Endothelial cell of umbilical vein (primary cell): ENCODE results near the gene SYT2. TPM values are rescaled to one million over a fixed set of nuclear protein-coding genes. Genes with fewer than 3 reads are reported as not detected.

Source experiments
- BruUV-seq: library from RNA; stranded (reverse); fragments of 400-500 nt; replicated peaks from 2 replicates; lab custom pipeline; 2021; lab: Mats Ljungman, UMichigan
- CTCF ChIA-PET: fragments of 300-600, 350-600 bp; sonication (Branson Sonifier 250); formaldehyde crosslinking; loops from one replicate; lab custom pipeline; 2021; ENCODE audit warnings: antibody characterized with exemption, inconsistent platforms; lab: Charles Lee
- POLR2A ChIA-PET: fragments of 300-600, 350-600 bp; sonication (Branson Sonifier 250); formaldehyde crosslinking; loops from one replicate; lab custom pipeline; 2021; ENCODE audit warnings: antibody characterized with exemption, inconsistent platforms; lab: Charles Lee
- DNase-seq: peaks from one replicate; pipeline ENCODE4 v3.0.0-alpha.2; 2011; ENCODE audit warnings: low read depth, low spot score
- FAIRE-seq: peaks from 2 replicates; lab custom pipeline; 2011; peaks lifted over from hg19 to GRCh38; lab: Jason Lieb, UNC
- H2AFZ ChIP-seq: 2 replicates; pipeline ENCODE4 v1.6.0; 2012; ENCODE audit warnings: low read depth, low read length, control low read depth, inconsistent platforms
- H3K27ac ChIP-seq: 2 replicates; pipeline ENCODE4 v1.5.1; 2011; ENCODE audit warnings: low read depth, mild to moderate bottlenecking, control low read depth, low read length, moderate library complexity; ENCODE audit not compliant: insufficient read depth
- H3K27me3 ChIP-seq, 2 experiments: 2 replicates each; pipeline versions ENCODE4 v1.6.0 to v1.6.1; 2011; ENCODE audit warnings: low read length in 2 of 2, mixed read lengths in 1 of 2; ENCODE audit not compliant: control insufficient read depth in 2 of 2, insufficient read depth in 2 of 2
- H3K36me3 ChIP-seq, 2 experiments: 2 replicates in 1 of 2; 3 replicates in 1 of 2; pipeline ENCODE4 v1.5.1; 2011; ENCODE audit warnings: low read length in 2 of 2, mild to moderate bottlenecking in 1 of 2, moderate library complexity in 1 of 2; ENCODE audit not compliant: control insufficient read depth in 2 of 2, insufficient read depth in 2 of 2; ENCODE audit errors: extremely low read depth in 1 of 2
- H3K4me1 ChIP-seq: 3 replicates; pipeline ENCODE4 v1.5.1; 2011; ENCODE audit warnings: mild to moderate bottlenecking, low read length; ENCODE audit not compliant: control insufficient read depth, insufficient read depth; ENCODE audit errors: extremely low read depth
- H3K4me2 ChIP-seq: 2 replicates; pipeline ENCODE4 v1.6.1; 2011; ENCODE audit warnings: low read length, control low read depth, mixed read lengths; ENCODE audit not compliant: insufficient read depth
- H3K4me3 ChIP-seq, 3 experiments: fragments of 200-600 bp in 1 of 3; sonication (generic), shearing (Covaris generic) in 1 of 3; replicated peaks in 1 of 3; 2 replicates each; pipeline ENCODE4 v1.5.1; 2011 to 2016; ENCODE audit warnings: control low read depth in 3 of 3, low read length in 3 of 3, mild to moderate bottlenecking in 2 of 3, inconsistent platforms in 1 of 3, low read depth in 1 of 3, moderate library complexity in 1 of 3; ENCODE audit not compliant: insufficient read depth in 1 of 3
- H3K79me2 ChIP-seq: 2 replicates; pipeline ENCODE4 v1.6.0; 2012; ENCODE audit warnings: low read length, inconsistent platforms; ENCODE audit not compliant: control insufficient read depth, insufficient read depth
- H3K9ac ChIP-seq: replicated peaks from 2 replicates; pipeline ENCODE3; 2011; ENCODE audit warnings: low read length, control low read depth; ENCODE audit not compliant: insufficient read depth; ENCODE audit errors: extremely low read depth
- H3K9me1 ChIP-seq: replicated peaks from 3 replicates; pipeline ENCODE4 v1.6.0; 2011; ENCODE audit warnings: mild to moderate bottlenecking, low read length; ENCODE audit not compliant: control insufficient read depth, insufficient read depth; ENCODE audit errors: extremely low read depth
- H3K9me3 ChIP-seq: replicated peaks from 2 replicates; pipeline ENCODE4 v1.5.1; 2012; ENCODE audit warnings: low read length, inconsistent platforms; ENCODE audit not compliant: control insufficient read depth, insufficient read depth
- H4K20me1 ChIP-seq: replicated peaks from 2 replicates; pipeline ENCODE3; 2011; ENCODE audit warnings: mild to moderate bottlenecking, low read length; ENCODE audit not compliant: control insufficient read depth, insufficient read depth; ENCODE audit errors: extremely low read depth
- CTCF ChIP-seq, 2 donors: IDR thresholded peaks; 1 replicate in 1 of 2; 2 replicates in 1 of 2; pipeline ENCODE4 v1.5.1; 2011; ENCODE audit warnings: low read length in 2 of 2, mild to moderate bottlenecking in 2 of 2, moderate library complexity in 2 of 2, control low read depth in 1 of 2, inconsistent platforms in 1 of 2, low read depth in 1 of 2; ENCODE audit not compliant: insufficient read depth in 1 of 2; ENCODE audit errors: extremely low read depth in 1 of 2
- EZH2 ChIP-seq: IDR thresholded peaks from 2 replicates; pipeline ENCODE4 v1.6.1; 2012; ENCODE audit warnings: borderline replicate concordance, low read depth, mild to moderate bottlenecking, moderate library complexity, low read length, inconsistent platforms; ENCODE audit not compliant: severe bottlenecking
- FOS ChIP-seq: IDR thresholded peaks from 2 replicates; pipeline ENCODE4 v1.6.1; 2011; ENCODE audit warnings: mild to moderate bottlenecking, low read length, moderate library complexity, borderline replicate concordance; ENCODE audit not compliant: insufficient read depth
- GATA2 ChIP-seq: IDR thresholded peaks from 2 replicates; pipeline ENCODE4 v1.7.0; 2011; ENCODE audit warnings: low read depth, mild to moderate bottlenecking, moderate library complexity, mixed read lengths, low read length; ENCODE audit not compliant: insufficient read length, insufficient read depth
- JUN ChIP-seq: IDR thresholded peaks from 2 replicates; pipeline ENCODE4 v1.6.1; 2011; ENCODE audit warnings: borderline replicate concordance, low read depth; ENCODE audit not compliant: insufficient read length, insufficient read depth
- MAX ChIP-seq: IDR thresholded peaks from 2 replicates; pipeline ENCODE4 v1.6.1; 2011; ENCODE audit not compliant: insufficient read depth, insufficient read length
- MYC ChIP-seq: IDR thresholded peaks from one replicate; pipeline ENCODE4 v1.6.1; 2011; ENCODE audit warnings: mild to moderate bottlenecking, low read depth, low read length
- POLR2A ChIP-seq: IDR thresholded peaks from 2 replicates; pipeline ENCODE4 v1.6.1; 2012; ENCODE audit warnings: low read depth, mild to moderate bottlenecking, control low read depth, low read length
- POLR2AphosphoS5 ChIP-seq: IDR thresholded peaks from 2 replicates; pipeline ENCODE4 v1.6.1; 2012; ENCODE audit warnings: low read depth, mild to moderate bottlenecking, control low read depth, low read length, moderate library complexity; ENCODE audit not compliant: insufficient read depth
- dilution Hi-C: fragments of 300-500 bp; cut with MboI; formaldehyde crosslinking; loops from one replicate; pipeline ENCODE4 v1.15.0; 2019; ENCODE audit warnings: low sequenced_read_pairs; ENCODE audit not compliant: extremely low pct_ligation_motif_present
- intact Hi-C: fragments of 100-400 bp; cut with micrococcal nuclease; formaldehyde crosslinking; loops from one replicate; pipeline ENCODE4 v1.10.0; 2022
- polyA plus RNA-seq, 4 experiments: library from polyadenylated mRNA; depleted of rRNA in 3 of 4; stranded (reverse) in 3 of 4; unstranded in 1 of 4; fragments of >200 nt; gene quantifications; 2 replicates each; pipeline versions ENCODE4 v1.2.1 to v1.2.3, GENCODE V29; 2011 to 2012; ENCODE audit warnings: missing spikeins in 1 of 4
- total RNA-seq: library from RNA; stranded (reverse); gene quantifications from 2 replicates; pipeline ENCODE4 v1.2.3, GENCODE V29; 2021

SYT2 gene
- total and polyA plus RNA-seq, 2 donors (not counting 3 experiments of a cell fraction or from before 2014, with no cell fraction given): not detected

- H2AFZ ChIP-seq: no peak overlapping the region
- peak; percentile 88 for FAIRE-seq
- dilution Hi-C loops: no loop called here
- H3K9ac ChIP-seq: no peak overlapping the region
- no peaks in the 10 kb centered on the region for H3K4me1 ChIP-seq
- H3K9me1 ChIP-seq: no peaks in the 10 kb centered on the region
- no TSS peak for BruUV-seq
- peaks cover 0 to under 1% of the 10 kb centered on the region in 2 experiments for H3K27me3 ChIP-seq
- ChIA-PET POLR2A (no interaction called here), CTCF (interaction anchor here (0.7 to 2.4 kb wide), 11 partner anchors 10 to 500 kb away, joined by 3 to 7 read pairs (median 4); partner anchors contain the start of gene LGR6)
- H3K4me3 ChIP-seq: no peak overlapping the region
- no peak overlapping the region for H3K27ac ChIP-seq
- intact Hi-C loops: loop anchor here (5.0 kb wide), 1 partner anchor 36 kb away; no protein-coding TSS in a partner anchor
- H3K4me2 ChIP-seq: no peak overlapping the region
- no peaks in the 10 kb centered on the region for H3K9me3 ChIP-seq
- H3K79me2 ChIP-seq: no peaks in the 10 kb centered on the region
- TF ChIP-seq CTCF (IDR thresholded peaks at IDR 0.05; ENCODE audit: extremely low read depth in 1 of 2, insufficient read depth in 1 of 2, low read depth in 1 of 2, low read length in 2 of 2): peak in 1 of 2 donors; percentile 12
- no peak for TF ChIP-seq FOS
- DNase-seq: peak; percentile 55
- H3K36me3 ChIP-seq: no peaks in the 10 kb centered on the region
- no peaks in the 10 kb centered on the region for H4K20me1 ChIP-seq
These were observed 17.2 kb downstream of the SYT2 start for GRCh38 chr1:202692959-202693555.

- Histone ChIP-seq H3K27ac (no peak overlapping the region), H3K9ac (no peak overlapping the region), H3K27me3 (no peaks in the 10 kb centered on the region), H3K9me1 (no peaks in the 10 kb centered on the region), H3K4me2 (no peak overlapping the region), H3K4me1 (no peaks in the 10 kb centered on the region), H3K4me3 (no peak overlapping the region), H4K20me1 (no peaks in the 10 kb centered on the region), H3K36me3 (no peaks in the 10 kb centered on the region), H3K79me2 (no peaks in the 10 kb centered on the region), H3K9me3 (no peaks in the 10 kb centered on the region), H2AFZ (no peak overlapping the region)
- intact Hi-C loops: loop anchor here (5.0 kb wide), 1 partner anchor 35 kb away; no protein-coding TSS in a partner anchor
- BruUV-seq: no TSS peak
- DNase-seq: no peak
- POLR2A ChIA-PET: interaction anchor here (0.6 kb wide), 1 partner anchor 15 kb away, joined by 3 read pairs; no protein-coding TSS in a partner anchor
- TF ChIP-seq JUN (no peak), CTCF (IDR thresholded peaks at IDR 0.05; ENCODE audit: extremely low read depth in 1 of 2, insufficient read depth in 1 of 2, low read depth in 1 of 2, low read length in 2 of 2) (no peak), GATA2 (no peak), POLR2AphosphoS5 (no peak), FOS (no peak), POLR2A (no peak), MAX (no peak), MYC (no peak), EZH2 (no peak)
- FAIRE-seq: no peak
- dilution Hi-C loops: no loop called here
- CTCF ChIA-PET: interaction anchor here (0.9 to 2.4 kb wide), 7 partner anchors 9 to 499 kb away, joined by 3 to 7 read pairs (median 5); partner anchors contain the start of gene LGR6
These were observed 18.4 kb downstream of the SYT2 start for GRCh38 chr1:202691816-202692215.
